Stimulated activated CD4-positive, alpha-beta T cell treated with anti-CD3 and anti-CD28 coated beads, Interleukin-15, amount 100 ng/mL, for 48 hours (primary cell): ENCODE measurements around the gene HBM.
"Not testable (repeated sequence)": the region's sequence is repeated elsewhere in the genome, so short reads cannot be mapped to it uniquely, and the experiment has no call there.

Source experiments
- DNase-seq, 2 donors: peaks; one replicate each; pipeline ENCODE4 v3.0.0-alpha.2; 2020; ENCODE audit warnings: low read depth in 2 of 2

The HBM gene

DNA sequence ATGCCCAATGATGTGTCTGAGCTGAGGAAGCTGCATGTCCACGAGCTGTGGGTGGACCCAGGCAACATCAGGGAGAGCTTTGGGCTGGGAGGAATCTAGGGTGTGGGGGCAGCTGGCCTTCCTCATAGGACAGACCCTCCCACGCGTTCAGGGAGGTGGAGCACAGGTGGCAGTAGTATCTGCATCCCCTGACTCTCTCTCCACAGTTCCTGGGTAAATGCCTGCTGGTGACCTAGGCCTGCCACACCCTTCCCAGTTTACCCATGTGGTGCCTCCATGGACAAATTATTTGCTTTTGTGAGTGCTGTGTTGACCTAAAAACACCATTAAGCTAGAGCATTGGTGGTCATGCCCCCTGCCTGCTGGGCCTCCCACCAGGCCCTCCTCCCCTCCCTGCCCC is 3.2 kb downstream of the HBM start:
- DNase-seq = no peak

DNA sequence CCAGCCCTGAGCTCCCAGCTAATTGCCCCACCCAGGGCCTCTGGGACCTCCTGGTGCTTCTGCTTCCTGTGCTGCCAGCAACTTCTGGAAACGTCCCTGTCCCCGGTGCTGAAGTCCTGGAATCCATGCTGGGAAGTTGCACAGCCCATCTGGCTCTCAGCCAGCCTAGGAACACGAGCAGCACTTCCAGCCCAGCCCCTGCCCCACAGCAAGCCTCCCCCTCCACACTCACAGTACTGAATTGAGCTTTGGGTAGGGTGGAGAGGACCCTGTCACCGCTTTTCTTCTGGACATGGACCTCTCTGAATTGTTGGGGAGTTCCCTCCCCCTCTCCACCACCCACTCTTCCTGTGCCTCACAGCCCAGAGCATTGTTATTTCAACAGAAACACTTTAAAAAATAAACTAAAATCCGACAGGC is 4.3 kb downstream of the HBM start:
- DNase-seq = not testable (repeated sequence)

DNA sequence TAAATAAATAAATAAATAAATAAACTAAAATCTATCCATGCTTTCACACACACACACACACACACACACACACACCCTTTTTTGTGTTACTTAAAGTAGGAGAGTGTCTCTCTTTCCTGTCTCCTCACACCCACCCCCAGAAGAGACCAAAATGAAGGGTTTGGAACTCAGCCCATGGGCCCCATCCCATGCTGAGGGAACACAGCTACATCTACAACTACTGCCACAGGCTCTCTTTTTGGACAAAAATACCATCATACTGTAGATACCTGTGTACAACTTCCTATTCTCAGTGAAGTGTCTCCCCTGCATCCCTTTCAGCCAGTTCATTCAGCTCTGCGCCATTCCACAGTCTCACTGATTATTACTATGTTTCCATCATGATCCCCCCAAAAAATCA is 5.0 kb downstream of the HBM start:
- no peak for DNase-seq

GRCh38 chr16:172374-172941 is 6.7 kb downstream of the HBM start, which contains the start of gene HBA2:
Gene HBA2 (plus strand): TSS chr16:172876. CDS start chr16:172913, 37 bp downstream.
- DNase-seq = not testable (repeated sequence)

DNA sequence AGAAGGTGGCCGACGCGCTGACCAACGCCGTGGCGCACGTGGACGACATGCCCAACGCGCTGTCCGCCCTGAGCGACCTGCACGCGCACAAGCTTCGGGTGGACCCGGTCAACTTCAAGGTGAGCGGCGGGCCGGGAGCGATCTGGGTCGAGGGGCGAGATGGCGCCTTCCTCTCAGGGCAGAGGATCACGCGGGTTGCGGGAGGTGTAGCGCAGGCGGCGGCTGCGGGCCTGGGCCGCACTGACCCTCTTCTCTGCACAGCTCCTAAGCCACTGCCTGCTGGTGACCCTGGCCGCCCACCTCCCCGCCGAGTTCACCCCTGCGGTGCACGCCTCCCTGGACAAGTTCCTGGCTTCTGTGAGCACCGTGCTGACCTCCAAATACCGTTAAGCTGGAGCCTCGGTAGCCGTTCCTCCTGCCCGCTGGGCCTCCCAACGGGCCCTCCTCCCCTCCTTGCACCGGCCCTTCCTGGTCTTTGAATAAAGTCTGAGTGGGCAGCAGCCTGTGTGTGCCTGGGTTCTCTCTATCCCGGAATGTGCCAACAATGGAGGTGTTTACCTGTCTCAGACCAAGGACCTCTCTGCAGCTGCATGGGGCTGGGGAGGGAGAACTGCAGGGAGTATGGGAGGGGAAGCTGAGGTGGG is 7.6 kb downstream of the HBM start:
- DNase-seq = not testable (repeated sequence)

DNA sequence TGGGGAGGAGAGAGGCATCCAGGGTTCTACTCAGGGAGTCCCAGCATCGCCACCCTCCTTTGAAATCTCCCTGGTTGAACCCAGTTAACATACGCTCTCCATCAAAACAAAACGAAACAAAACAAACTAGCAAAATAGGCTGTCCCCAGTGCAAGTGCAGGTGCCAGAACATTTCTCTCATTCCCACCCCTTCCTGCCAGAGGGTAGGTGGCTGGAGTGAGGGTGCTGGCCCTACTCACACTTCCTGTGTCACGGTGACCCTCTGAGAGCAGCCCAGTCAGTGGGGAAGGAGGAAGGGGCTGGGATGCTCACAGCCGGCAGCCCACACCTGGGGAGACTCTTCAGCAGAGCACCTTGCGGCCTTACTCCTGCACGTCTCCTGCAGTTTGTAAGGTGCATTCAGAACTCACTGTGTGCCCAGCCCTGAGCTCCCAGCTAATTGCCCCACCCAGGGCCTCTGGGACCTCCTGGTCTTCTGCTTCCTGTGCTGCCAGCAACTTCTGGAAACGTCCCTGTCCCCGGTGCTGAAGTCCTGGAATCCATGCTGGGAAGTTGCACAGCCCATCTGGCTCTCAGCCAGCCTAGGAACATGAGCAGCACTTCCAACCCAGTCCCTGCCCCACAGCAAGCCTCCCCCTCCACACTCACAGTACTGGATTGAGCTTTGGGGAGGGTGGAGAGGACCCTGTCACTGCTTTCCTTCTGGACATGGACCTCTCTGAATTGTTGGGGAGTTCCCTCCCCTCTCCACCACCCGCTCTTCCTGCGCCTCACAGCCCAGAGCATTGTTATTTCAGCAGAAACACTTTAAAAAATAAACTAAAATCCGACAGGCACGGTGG is 8.4 kb downstream of the HBM start:
- not testable (repeated sequence) for DNase-seq

- DNase-seq = no peak
Observed at GRCh38 chr16:175011-175949, 9.5 kb downstream of the HBM start.

- DNase-seq = not testable (repeated sequence)
Observed at GRCh38 chr16:176006-176405, 10.2 kb downstream of the HBM start.

DNA sequence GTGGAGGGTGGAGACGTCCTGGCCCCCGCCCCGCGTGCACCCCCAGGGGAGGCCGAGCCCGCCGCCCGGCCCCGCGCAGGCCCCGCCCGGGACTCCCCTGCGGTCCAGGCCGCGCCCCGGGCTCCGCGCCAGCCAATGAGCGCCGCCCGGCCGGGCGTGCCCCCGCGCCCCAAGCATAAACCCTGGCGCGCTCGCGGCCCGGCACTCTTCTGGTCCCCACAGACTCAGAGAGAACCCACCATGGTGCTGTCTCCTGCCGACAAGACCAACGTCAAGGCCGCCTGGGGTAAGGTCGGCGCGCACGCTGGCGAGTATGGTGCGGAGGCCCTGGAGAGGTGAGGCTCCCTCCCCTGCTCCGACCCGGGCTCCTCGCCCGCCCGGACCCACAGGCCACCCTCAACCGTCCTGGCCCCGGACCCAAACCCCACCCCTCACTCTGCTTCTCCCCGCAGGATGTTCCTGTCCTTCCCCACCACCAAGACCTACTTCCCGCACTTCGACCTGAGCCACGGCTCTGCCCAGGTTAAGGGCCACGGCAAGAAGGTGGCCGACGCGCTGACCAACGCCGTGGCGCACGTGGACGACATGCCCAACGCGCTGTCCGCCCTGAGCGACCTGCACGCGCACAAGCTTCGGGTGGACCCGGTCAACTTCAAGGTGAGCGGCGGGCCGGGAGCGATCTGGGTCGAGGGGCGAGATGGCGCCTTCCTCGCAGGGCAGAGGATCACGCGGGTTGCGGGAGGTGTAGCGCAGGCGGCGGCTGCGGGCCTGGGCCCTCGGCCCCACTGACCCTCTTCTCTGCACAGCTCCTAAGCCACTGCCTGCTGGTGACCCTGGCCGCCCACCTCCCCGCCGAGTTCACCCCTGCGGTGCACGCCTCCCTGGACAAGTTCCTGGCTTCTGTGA is 11.0 kb downstream of the HBM start, which contains the start of gene HBA1:
Gene HBA1, plus strand, starts transcription at position 204 of the 906 bp plus-strand sequence. Its CDS starts 37 bp downstream, at position 241.
- not testable (repeated sequence) for DNase-seq

GRCh38 chr16:177394-177822 is 11.6 kb downstream of the HBM start:
- no peak for DNase-seq

- DNase-seq = no peak
Observed at GRCh38 chr16:177981-178667, 12.3 kb downstream of the HBM start.

DNA sequence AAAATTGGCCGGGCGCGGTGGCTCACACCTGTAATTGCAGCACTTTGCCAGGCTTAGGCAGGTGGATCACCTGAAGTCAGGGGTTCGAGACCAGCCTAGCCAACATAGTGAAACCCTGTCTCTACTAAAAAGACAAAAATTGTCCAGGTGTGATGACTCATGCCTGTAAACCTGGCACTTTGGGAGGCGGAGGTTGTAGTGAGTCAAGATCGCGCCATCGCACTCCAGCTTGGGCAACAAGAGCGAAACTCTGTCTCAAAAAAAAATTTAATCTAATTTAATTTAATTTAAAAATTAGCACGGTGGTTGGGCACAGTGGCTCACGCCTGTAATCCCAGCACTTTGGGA is 12.9 kb downstream of the HBM start:
- DNase-seq = no peak

- no peak for DNase-seq
Observed at GRCh38 chr16:179211-180092, 13.7 kb downstream of the HBM start.

GRCh38 chr16:180101-180675 is 14.4 kb downstream of the HBM start, which contains the start of gene HBQ1:
Gene HBQ1 (plus strand): TSS chr16:180459. CDS start chr16:180487, 28 bp downstream.
- DNase-seq = peak in 1 of 2 donors; percentile 39

DNA sequence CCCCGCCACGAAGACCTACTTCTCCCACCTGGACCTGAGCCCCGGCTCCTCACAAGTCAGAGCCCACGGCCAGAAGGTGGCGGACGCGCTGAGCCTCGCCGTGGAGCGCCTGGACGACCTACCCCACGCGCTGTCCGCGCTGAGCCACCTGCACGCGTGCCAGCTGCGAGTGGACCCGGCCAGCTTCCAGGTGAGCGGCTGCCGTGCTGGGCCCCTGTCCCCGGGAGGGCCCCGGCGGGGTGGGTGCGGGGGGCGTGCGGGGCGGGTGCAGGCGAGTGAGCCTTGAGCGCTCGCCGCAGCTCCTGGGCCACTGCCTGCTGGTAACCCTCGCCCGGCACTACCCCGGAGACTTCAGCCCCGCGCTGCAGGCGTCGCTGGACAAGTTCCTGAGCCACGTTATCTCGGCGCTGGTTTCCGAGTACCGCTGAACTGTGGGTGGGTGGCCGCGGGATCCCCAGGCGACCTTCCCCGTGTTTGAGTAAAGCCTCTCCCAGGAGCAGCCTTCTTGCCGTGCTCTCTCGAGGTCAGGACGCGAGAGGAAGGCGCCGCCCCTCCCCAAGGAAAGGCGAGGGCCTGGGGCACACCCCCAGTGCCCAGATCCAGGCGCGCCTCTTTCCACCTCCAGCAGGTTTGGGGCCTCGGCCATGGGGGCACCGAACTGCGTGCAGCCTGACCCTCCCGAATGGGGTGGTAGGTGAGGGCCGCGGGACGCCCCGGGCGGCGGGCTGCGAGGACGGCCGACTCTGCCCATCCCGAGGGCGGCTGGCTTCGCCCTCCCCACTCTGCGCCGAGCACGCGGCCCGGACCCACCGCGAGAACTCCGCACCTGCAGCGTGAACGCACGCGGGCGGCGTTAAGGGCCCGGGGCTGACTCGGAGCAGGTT is 15.1 kb downstream of the HBM start:
- DNase-seq = peak; percentile 80 to 85

DNA sequence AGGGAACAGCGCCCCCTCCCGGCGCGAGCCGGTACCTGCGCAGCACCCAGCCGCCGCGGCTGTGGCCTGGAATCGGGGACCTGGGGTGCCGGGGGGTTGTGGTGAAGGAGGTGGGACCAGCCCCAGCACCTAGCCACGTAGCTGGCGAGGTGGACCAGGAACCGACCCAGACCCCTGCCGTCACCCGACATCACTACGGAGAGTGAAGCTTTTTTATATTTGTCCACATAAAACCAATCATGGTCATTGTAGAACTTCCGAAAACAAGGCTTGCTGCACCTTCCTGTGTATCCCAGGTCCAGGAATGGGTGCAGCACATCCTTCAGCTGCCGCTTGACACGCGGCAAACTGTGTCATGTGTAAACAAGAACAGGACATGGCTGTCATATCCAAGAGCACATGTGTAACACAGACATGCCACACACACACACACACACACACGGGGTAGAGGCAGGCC is 15.8 kb downstream of the HBM start:
- no peak for DNase-seq

DNA sequence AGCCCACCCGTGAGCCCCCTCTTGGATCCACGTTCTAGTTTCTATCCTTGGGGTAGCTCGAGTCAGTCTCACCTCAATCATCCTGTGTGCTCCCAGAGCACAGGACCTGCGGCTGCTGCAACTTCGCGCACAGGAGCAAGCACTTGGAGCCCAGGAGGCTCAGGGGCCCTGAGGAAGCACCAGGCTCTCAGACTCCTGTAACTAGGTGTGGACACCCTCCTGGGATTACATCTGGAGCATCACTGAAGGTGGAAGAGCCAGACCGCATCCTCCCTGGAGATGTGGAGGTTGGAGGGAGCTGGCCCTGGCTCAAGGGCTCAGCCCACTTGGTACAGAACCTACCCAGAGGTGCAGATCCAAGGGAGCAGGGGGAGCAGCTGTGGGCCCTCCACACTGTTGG is 17.2 kb downstream of the HBM start:
- no peak for DNase-seq
